Psoas muscle (tissue), 8 donors: Measurements from ENCODE around the gene STARD13. TPM values are rescaled to one million over a fixed set of nuclear protein-coding genes. Genes with fewer than 3 reads are reported as not detected.

Experiments
- ATAC-seq, 4 donors: fragments of 200-7000 bp; cut with Tn5 transposase; one replicate each; pipeline ENCODE4 v1.9.1; 2020; ENCODE audit warnings: moderate library complexity in 3 of 4, mild to moderate bottlenecking in 2 of 4
- DNase-seq, 2 donors: peaks; one replicate each; pipeline ENCODE4 v3.0.0-alpha.2; 2020
- H3K27ac ChIP-seq: fragments of 200-600 bp; one replicate; pipeline ENCODE4 v1.8.0; 2022
- H3K27me3 ChIP-seq, 3 donors: fragments of 200-600 bp in 1 of 3; one replicate each; pipeline versions ENCODE4 v1.6.1 to v1.8.0; 2013 to 2022; ENCODE audit warnings: low read length in 2 of 3, mild to moderate bottlenecking in 2 of 3, moderate library complexity in 1 of 3; ENCODE audit not compliant: insufficient read depth in 3 of 3
- H3K36me3 ChIP-seq, 2 donors: fragments of 200-600 bp in 1 of 2; one replicate each; pipeline versions ENCODE4 v1.6.1 to v1.8.0; 2013 to 2022; ENCODE audit warnings: low read depth in 1 of 2, mild to moderate bottlenecking in 1 of 2, moderate library complexity in 1 of 2; ENCODE audit not compliant: insufficient read depth in 1 of 2
- H3K4me1 ChIP-seq: fragments of 200-600 bp; one replicate; pipeline ENCODE4 v1.8.0; 2022
- H3K4me3 ChIP-seq: fragments of 200-600 bp; one replicate; pipeline ENCODE4 v1.8.0; 2022; ENCODE audit warnings: mild to moderate bottlenecking
- H3K9me3 ChIP-seq: fragments of 200-600 bp; one replicate; pipeline ENCODE4 v1.8.0; 2022
- WGBS, 3 donors: extraction: QIAGEN DNeasy Blood & Tissue Kit; methylation state at CpG; one replicate each; pipeline versions ENCODE4 v1.1.6 to v1.1.7; 2013; 5-methylcytosine and 5-hydroxymethylcytosine counted together
- intact Hi-C, 2 donors: fragments of 100-400 bp; cut with DNase I; formaldehyde crosslinking; loops; one replicate each; pipeline versions ENCODE4 v1.11.0 to v1.14.2; 2022
- polyA plus RNA-seq, 3 donors: library from polyadenylated mRNA; stranded (reverse); fragments of 200-250 nt; gene quantifications; one replicate each; pipeline ENCODE4 v1.2.3, GENCODE V29; 2013
- total RNA-seq, 4 donors: library from RNA; stranded (reverse); fragmentation: NEBNext Ultra II Directional in 2 of 4; extraction: Animal tissue kit (Norgen Biotek cat#: 25700) in 2 of 4; gene quantifications; one replicate each; pipeline versions ENCODE4 v1.2.1 to v1.2.4, GENCODE V29; 2021 to 2023
- TF ChIP-seq, protein P1 (sequence below): fragments of 200-600 bp; IDR thresholded peaks from one replicate; pipeline ENCODE4 v1.8.0; 2022; ENCODE audit warnings: antibody characterized with exemption
- donor health status: healthy with polysubstance abuse.
- donor health status: DM: no; HTN: no; CAD: no; lungs with moderate emphysema.
- donor health status: Bipolar disorder and iron deficiency.
- donor health status: healthy.
- donor health status: DM: yes; HTN: yes; CAD: no.
- donor health status: DM: no; HTN: no; CAD: no.
- donor health status: DM: no; HTN: no; CAD: no.
- donor health status: DM: yes; HTN: yes; CAD: no.

The STARD13 gene
- total and polyA plus RNA-seq, 7 donors, result 2.3 to 9.2 (median 5.6) TPM

DNA sequence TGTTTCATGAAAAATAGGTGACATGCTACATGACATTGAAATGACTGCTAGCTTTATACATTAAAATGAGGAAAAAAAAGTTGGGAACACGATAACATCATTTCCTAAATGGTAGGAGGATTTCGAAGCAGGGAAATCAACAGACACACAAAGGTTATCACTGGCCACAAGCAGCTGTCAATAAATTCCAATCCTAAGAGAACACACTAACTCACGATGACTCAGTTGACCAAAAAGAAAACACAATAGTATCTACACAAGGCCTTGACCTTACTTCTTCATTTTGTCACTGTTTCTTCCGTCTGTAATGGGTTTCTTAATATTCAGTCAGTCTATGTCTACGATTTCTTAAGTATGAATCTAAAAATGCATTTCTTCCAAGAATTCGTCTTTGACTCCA lies 36.5 kb downstream of the STARD13 start:
- intact Hi-C loops, result no loop called here
- 87 to 92% (median 90%) methylated on average over 6 of the region's 6 CpGs for WGBS, 3 donors
- Histone ChIP-seq H3K4me3 (no peak overlapping the region), H3K27ac (no peak overlapping the region), H3K36me3 (no peaks in the 10 kb centered on the region), H3K4me1 (peaks cover 14% of the 10 kb centered on the region), H3K27me3 (no peaks in the 10 kb centered on the region), H3K9me3 (no peaks in the 10 kb centered on the region)
- no peak for DNase-seq
- ATAC-seq, result no peak
- TF ChIP-seq, protein P1, sequence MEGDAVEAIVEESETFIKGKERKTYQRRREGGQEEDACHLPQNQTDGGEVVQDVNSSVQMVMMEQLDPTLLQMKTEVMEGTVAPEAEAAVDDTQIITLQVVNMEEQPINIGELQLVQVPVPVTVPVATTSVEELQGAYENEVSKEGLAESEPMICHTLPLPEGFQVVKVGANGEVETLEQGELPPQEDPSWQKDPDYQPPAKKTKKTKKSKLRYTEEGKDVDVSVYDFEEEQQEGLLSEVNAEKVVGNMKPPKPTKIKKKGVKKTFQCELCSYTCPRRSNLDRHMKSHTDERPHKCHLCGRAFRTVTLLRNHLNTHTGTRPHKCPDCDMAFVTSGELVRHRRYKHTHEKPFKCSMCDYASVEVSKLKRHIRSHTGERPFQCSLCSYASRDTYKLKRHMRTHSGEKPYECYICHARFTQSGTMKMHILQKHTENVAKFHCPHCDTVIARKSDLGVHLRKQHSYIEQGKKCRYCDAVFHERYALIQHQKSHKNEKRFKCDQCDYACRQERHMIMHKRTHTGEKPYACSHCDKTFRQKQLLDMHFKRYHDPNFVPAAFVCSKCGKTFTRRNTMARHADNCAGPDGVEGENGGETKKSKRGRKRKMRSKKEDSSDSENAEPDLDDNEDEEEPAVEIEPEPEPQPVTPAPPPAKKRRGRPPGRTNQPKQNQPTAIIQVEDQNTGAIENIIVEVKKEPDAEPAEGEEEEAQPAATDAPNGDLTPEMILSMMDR, result no peak

- no peaks in the 10 kb centered on the region for H3K9me3 ChIP-seq
- intact Hi-C loops, result no loop called here
- H3K36me3 ChIP-seq, result no peaks in the 10 kb centered on the region
- WGBS, 3 donors, result 86 to 93% (median 90%) methylated on average over 1 of the region's 1 CpG
- no peaks in the 10 kb centered on the region for H3K4me1 ChIP-seq
- DNase-seq (no peak), ATAC-seq (no peak)
- no peak overlapping the region for H3K4me3 ChIP-seq
- H3K27me3 ChIP-seq, result no peaks in the 10 kb centered on the region
- no peak overlapping the region for H3K27ac ChIP-seq
- TF ChIP-seq, protein P1, result no peak
Observed at GRCh38 chr13:33245505-33246158, 39.9 kb downstream of the STARD13 start.

- Histone ChIP-seq H3K27me3 (no peaks in the 10 kb centered on the region), H3K4me1 (no peaks in the 10 kb centered on the region), H3K36me3 (no peaks in the 10 kb centered on the region), H3K4me3 (no peak overlapping the region), H3K9me3 (no peaks in the 10 kb centered on the region), H3K27ac (no peak overlapping the region)
- TF ChIP-seq, protein P1, result no peak
- intact Hi-C loops, result no loop called here
- 87 to 95% (median 93%) methylated on average over 4 of the region's 4 CpGs for WGBS, 3 donors
- ATAC-seq (no peak), DNase-seq (no peak)
Observed at GRCh38 chr13:33244907-33245287, 40.7 kb downstream of the STARD13 start.

DNA sequence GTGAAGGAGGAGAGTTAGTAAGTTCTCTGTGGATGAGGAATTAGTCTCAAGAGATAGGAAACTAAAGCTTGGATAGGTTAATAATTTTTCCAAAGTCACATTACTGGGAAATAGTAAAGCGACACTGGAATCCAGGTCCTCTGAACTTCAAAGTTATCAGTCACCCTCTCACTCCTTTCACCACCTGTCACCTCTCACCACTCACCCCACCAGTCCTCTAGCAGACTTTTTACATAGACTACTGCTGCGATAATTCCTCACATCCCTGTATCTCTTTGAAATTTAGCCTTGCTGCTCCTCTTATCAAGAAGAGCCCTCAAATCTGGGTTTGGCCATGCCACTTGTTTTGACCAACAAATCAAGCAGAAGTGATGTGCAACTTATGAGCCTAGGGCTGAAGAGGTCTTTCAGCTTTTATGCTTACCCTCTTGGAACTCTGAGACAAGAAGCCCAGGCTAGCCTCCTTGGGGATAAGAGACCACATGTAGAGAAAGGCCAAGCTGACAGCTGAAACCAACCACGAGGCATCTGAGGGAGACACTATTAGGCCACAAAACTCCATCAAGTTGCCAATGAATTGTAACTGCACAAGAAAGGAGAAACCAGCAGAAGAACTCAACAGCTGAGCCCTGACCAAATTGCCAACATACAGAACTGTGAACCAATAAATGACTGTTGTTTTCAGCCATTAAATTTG lies 41.2 kb downstream of the STARD13 start:
- ATAC-seq, result no peak

More for the DNA sequence above, 41.2 kb downstream of the STARD13 start:
- no peak for DNase-seq
- Histone ChIP-seq H3K9me3 (no peaks in the 10 kb centered on the region), H3K36me3 (no peaks in the 10 kb centered on the region), H3K27me3 (no peaks in the 10 kb centered on the region), H3K4me3 (no peak overlapping the region), H3K27ac (no peak overlapping the region), H3K4me1 (no peaks in the 10 kb centered on the region)
- intact Hi-C loops, result no loop called here
- WGBS, 3 donors, result 86 to 90% (median 89%) methylated on average over 3 of the region's 3 CpGs
- TF ChIP-seq, protein P1, result no peak
